Memory B cell (primary cell): ENCODE results near the gene NLRP2B.
"Not testable (repeated sequence)": the region's sequence is repeated elsewhere in the genome, so short reads cannot be mapped to it uniquely, and the experiment has no call there.

Experiments
- ATAC-seq: fragments of 150-1000 bp; cut with Tn5 transposase; 2 replicates; pipeline ENCODE4 v1.10.0; 2021; ENCODE audit warnings: low read depth, mild to moderate bottlenecking, moderate library complexity
- DNase-seq, 2 donors: peaks; one replicate each; pipeline ENCODE4 v3.0.0; 2022; ENCODE audit warnings: low spot score in 2 of 2
- H3K27ac Mint-ChIP-seq: one replicate; pipeline ENCODE4 v1.8.0; 2022; ENCODE audit warnings: mild to moderate bottlenecking, moderate library complexity, mixed read lengths
- H3K27me3 Mint-ChIP-seq: one replicate; pipeline ENCODE4 v1.8.0; 2022; ENCODE audit warnings: mixed read lengths
- H3K36me3 Mint-ChIP-seq: one replicate; pipeline ENCODE4 v1.8.0; 2022; ENCODE audit warnings: mild to moderate bottlenecking, mixed read lengths
- H3K4me1 Mint-ChIP-seq: one replicate; pipeline ENCODE4 v1.8.0; 2022; ENCODE audit warnings: mixed read lengths
- H3K4me3 Mint-ChIP-seq: one replicate; pipeline ENCODE4 v1.8.0; 2022; ENCODE audit warnings: mild to moderate bottlenecking, moderate library complexity, mixed read lengths
- H3K9me3 Mint-ChIP-seq: one replicate; pipeline ENCODE4 v1.8.0; 2022; ENCODE audit warnings: mixed read lengths

The NLRP2B gene

DNA sequence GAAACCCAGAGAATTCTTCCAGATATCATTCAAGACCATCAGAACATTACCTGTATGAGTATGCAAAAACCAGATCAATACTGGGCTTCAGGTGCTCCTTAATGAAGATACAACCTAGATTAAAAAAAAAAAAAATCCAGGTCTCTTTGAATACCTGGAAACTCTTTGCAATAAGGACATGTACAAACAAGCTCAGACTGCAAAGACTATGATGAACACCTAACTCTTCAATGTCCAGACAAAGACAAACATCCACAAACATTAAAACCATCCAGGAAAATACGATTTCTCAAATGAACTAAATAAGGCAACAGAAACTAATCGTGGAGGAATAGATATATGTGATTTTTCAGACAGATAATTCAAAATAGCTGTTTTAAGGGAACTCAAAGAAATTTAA is 38.7 kb downstream of the NLRP2B start:
- Mint-ChIP-seq H3K36me3 (peaks cover 4% of the 10 kb centered on the region), H3K4me1 (no peaks in the 10 kb centered on the region), H3K27me3 (no peaks in the 10 kb centered on the region), H3K4me3 (no peak overlapping the region), H3K9me3 (peaks cover 7% of the 10 kb centered on the region), H3K27ac (no peak overlapping the region)
- ATAC-seq, result no peak
- no peak for DNase-seq

DNA sequence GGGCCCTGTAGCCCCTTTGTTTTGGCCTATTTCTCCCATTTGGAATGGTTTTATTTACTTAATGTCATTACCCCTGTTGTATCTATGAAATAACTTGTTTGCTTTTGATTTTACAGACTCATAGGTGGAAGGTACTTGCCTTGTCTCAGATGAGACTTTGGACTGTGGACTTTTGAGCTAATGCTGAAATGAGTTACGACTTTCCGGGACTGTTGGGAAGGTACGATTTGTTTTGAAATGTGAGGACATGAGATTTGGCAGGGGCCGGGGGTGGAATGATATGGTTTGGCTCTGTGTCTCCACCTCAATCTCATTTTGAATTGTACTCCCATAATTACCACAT is 39.4 kb downstream of the NLRP2B start:
- Mint-ChIP-seq H3K4me1 (no peaks in the 10 kb centered on the region), H3K4me3 (no peak overlapping the region), H3K27ac (no peak overlapping the region), H3K27me3 (no peaks in the 10 kb centered on the region), H3K36me3 (peaks cover 4% of the 10 kb centered on the region), H3K9me3 (peaks cover 7% of the 10 kb centered on the region)
- ATAC-seq (no peak), DNase-seq (no peak)

DNA sequence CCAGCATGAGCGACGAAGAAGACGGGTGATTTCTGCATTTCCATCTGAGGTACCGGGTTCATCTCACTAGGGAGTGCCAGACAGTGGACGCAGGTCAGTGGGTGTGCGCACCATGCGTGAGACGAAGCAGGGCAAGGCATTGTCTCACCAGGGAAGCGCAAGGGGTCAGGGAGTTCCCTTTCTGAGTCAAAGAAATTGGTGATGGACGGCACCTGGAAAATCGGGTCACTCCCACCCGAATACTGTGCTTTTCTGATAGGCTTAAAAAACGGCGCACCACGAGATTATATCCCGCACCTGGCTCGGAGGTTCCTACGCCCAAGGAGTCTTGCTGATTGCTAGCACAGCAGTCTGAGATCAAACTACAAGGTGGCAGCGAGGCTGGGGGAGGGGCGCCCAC is 50.6 kb downstream of the NLRP2B start:
- not testable (repeated sequence) for H3K4me3 Mint-ChIP-seq, DNase-seq, H3K27ac Mint-ChIP-seq, H3K4me1 Mint-ChIP-seq, H3K27me3 Mint-ChIP-seq, ATAC-seq, H3K36me3 Mint-ChIP-seq
- H3K9me3 Mint-ChIP-seq, result peaks cover 12% of the 10 kb centered on the region
